ENCODE measurements around the gene FOXP2.

DNA sequence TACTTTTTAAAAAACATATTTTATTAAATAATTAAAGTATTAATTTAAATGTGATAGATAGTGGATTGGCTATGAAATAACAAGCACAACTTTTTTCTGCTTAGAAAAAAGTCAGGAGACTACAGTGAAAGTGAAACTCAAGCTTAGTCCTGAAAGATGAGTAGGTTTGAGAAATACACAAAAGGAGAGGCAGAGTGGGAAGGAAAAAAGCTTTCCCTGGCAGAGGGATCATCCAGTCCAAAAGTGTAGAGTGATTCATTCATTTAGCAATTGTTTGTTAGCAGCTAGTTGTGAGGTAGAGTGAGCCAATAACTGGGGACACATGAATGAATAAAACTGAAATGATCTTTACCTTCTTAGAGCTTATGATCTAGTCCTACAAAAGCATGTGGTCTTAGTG is 93.5 kb downstream of the FOXP2 start:
- TF ChIP-seq, protein P1, sequence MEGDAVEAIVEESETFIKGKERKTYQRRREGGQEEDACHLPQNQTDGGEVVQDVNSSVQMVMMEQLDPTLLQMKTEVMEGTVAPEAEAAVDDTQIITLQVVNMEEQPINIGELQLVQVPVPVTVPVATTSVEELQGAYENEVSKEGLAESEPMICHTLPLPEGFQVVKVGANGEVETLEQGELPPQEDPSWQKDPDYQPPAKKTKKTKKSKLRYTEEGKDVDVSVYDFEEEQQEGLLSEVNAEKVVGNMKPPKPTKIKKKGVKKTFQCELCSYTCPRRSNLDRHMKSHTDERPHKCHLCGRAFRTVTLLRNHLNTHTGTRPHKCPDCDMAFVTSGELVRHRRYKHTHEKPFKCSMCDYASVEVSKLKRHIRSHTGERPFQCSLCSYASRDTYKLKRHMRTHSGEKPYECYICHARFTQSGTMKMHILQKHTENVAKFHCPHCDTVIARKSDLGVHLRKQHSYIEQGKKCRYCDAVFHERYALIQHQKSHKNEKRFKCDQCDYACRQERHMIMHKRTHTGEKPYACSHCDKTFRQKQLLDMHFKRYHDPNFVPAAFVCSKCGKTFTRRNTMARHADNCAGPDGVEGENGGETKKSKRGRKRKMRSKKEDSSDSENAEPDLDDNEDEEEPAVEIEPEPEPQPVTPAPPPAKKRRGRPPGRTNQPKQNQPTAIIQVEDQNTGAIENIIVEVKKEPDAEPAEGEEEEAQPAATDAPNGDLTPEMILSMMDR (IDR thresholded peaks at IDR 0.05), result no peak
- TF ChIP-seq EZH2 (IDR thresholded peaks at IDR 0.05; ENCODE audit: borderline replicate concordance, insufficient read depth, low read depth, low read length, poor library complexity, severe bottlenecking), result no peak

Measured in B cell (primary cell).